Endothelial cell of umbilical vein (primary cell): ENCODE data around the gene REM2. TPM values are rescaled to one million over a fixed set of nuclear protein-coding genes. Genes with fewer than 3 reads are reported as not detected.

Source experiments
- BruUV-seq: library from RNA; stranded (reverse); fragments of 400-500 nt; replicated peaks from 2 replicates; lab custom pipeline; 2021; lab: Mats Ljungman, UMichigan
- CTCF ChIA-PET: fragments of 300-600, 350-600 bp; sonication (Branson Sonifier 250); formaldehyde crosslinking; loops from one replicate; lab custom pipeline; 2021; ENCODE audit warnings: antibody characterized with exemption, inconsistent platforms; lab: Charles Lee
- POLR2A ChIA-PET: fragments of 300-600, 350-600 bp; sonication (Branson Sonifier 250); formaldehyde crosslinking; loops from one replicate; lab custom pipeline; 2021; ENCODE audit warnings: antibody characterized with exemption, inconsistent platforms; lab: Charles Lee
- DNase-seq: peaks from one replicate; pipeline ENCODE4 v3.0.0-alpha.2; 2011; ENCODE audit warnings: low read depth, low spot score
- FAIRE-seq: peaks from 2 replicates; lab custom pipeline; 2011; peaks lifted over from hg19 to GRCh38; lab: Jason Lieb, UNC
- H2AFZ ChIP-seq: 2 replicates; pipeline ENCODE4 v1.6.0; 2012; ENCODE audit warnings: low read depth, low read length, control low read depth, inconsistent platforms
- H3K27ac ChIP-seq: 2 replicates; pipeline ENCODE4 v1.5.1; 2011; ENCODE audit warnings: low read depth, mild to moderate bottlenecking, control low read depth, low read length, moderate library complexity; ENCODE audit not compliant: insufficient read depth
- H3K27me3 ChIP-seq, 2 experiments: 2 replicates each; pipeline versions ENCODE4 v1.6.0 to v1.6.1; 2011; ENCODE audit warnings: low read length in 2 of 2, mixed read lengths in 1 of 2; ENCODE audit not compliant: control insufficient read depth in 2 of 2, insufficient read depth in 2 of 2
- H3K36me3 ChIP-seq, 2 experiments: 2 replicates in 1 of 2; 3 replicates in 1 of 2; pipeline ENCODE4 v1.5.1; 2011; ENCODE audit warnings: low read length in 2 of 2, mild to moderate bottlenecking in 1 of 2, moderate library complexity in 1 of 2; ENCODE audit not compliant: control insufficient read depth in 2 of 2, insufficient read depth in 2 of 2; ENCODE audit errors: extremely low read depth in 1 of 2
- H3K4me1 ChIP-seq: 3 replicates; pipeline ENCODE4 v1.5.1; 2011; ENCODE audit warnings: mild to moderate bottlenecking, low read length; ENCODE audit not compliant: control insufficient read depth, insufficient read depth; ENCODE audit errors: extremely low read depth
- H3K4me2 ChIP-seq: 2 replicates; pipeline ENCODE4 v1.6.1; 2011; ENCODE audit warnings: low read length, control low read depth, mixed read lengths; ENCODE audit not compliant: insufficient read depth
- H3K4me3 ChIP-seq, 3 experiments: fragments of 200-600 bp in 1 of 3; sonication (generic), shearing (Covaris generic) in 1 of 3; replicated peaks in 1 of 3; 2 replicates each; pipeline ENCODE4 v1.5.1; 2011 to 2016; ENCODE audit warnings: control low read depth in 3 of 3, low read length in 3 of 3, mild to moderate bottlenecking in 2 of 3, inconsistent platforms in 1 of 3, low read depth in 1 of 3, moderate library complexity in 1 of 3; ENCODE audit not compliant: insufficient read depth in 1 of 3
- H3K79me2 ChIP-seq: 2 replicates; pipeline ENCODE4 v1.6.0; 2012; ENCODE audit warnings: low read length, inconsistent platforms; ENCODE audit not compliant: control insufficient read depth, insufficient read depth
- H3K9ac ChIP-seq: replicated peaks from 2 replicates; pipeline ENCODE3; 2011; ENCODE audit warnings: low read length, control low read depth; ENCODE audit not compliant: insufficient read depth; ENCODE audit errors: extremely low read depth
- H3K9me1 ChIP-seq: replicated peaks from 3 replicates; pipeline ENCODE4 v1.6.0; 2011; ENCODE audit warnings: mild to moderate bottlenecking, low read length; ENCODE audit not compliant: control insufficient read depth, insufficient read depth; ENCODE audit errors: extremely low read depth
- H3K9me3 ChIP-seq: replicated peaks from 2 replicates; pipeline ENCODE4 v1.5.1; 2012; ENCODE audit warnings: low read length, inconsistent platforms; ENCODE audit not compliant: control insufficient read depth, insufficient read depth
- H4K20me1 ChIP-seq: replicated peaks from 2 replicates; pipeline ENCODE3; 2011; ENCODE audit warnings: mild to moderate bottlenecking, low read length; ENCODE audit not compliant: control insufficient read depth, insufficient read depth; ENCODE audit errors: extremely low read depth
- EZH2 ChIP-seq: IDR thresholded peaks from 2 replicates; pipeline ENCODE4 v1.6.1; 2012; ENCODE audit warnings: borderline replicate concordance, low read depth, mild to moderate bottlenecking, moderate library complexity, low read length, inconsistent platforms; ENCODE audit not compliant: severe bottlenecking
- FOS ChIP-seq: IDR thresholded peaks from 2 replicates; pipeline ENCODE4 v1.6.1; 2011; ENCODE audit warnings: mild to moderate bottlenecking, low read length, moderate library complexity, borderline replicate concordance; ENCODE audit not compliant: insufficient read depth
- JUN ChIP-seq: IDR thresholded peaks from 2 replicates; pipeline ENCODE4 v1.6.1; 2011; ENCODE audit warnings: borderline replicate concordance, low read depth; ENCODE audit not compliant: insufficient read length, insufficient read depth
- MYC ChIP-seq: IDR thresholded peaks from one replicate; pipeline ENCODE4 v1.6.1; 2011; ENCODE audit warnings: mild to moderate bottlenecking, low read depth, low read length
- POLR2A ChIP-seq: IDR thresholded peaks from 2 replicates; pipeline ENCODE4 v1.6.1; 2012; ENCODE audit warnings: low read depth, mild to moderate bottlenecking, control low read depth, low read length
- POLR2AphosphoS5 ChIP-seq: IDR thresholded peaks from 2 replicates; pipeline ENCODE4 v1.6.1; 2012; ENCODE audit warnings: low read depth, mild to moderate bottlenecking, control low read depth, low read length, moderate library complexity; ENCODE audit not compliant: insufficient read depth
- dilution Hi-C: fragments of 300-500 bp; cut with MboI; formaldehyde crosslinking; loops from one replicate; pipeline ENCODE4 v1.15.0; 2019; ENCODE audit warnings: low sequenced_read_pairs; ENCODE audit not compliant: extremely low pct_ligation_motif_present
- intact Hi-C: fragments of 100-400 bp; cut with micrococcal nuclease; formaldehyde crosslinking; loops from one replicate; pipeline ENCODE4 v1.10.0; 2022
- polyA plus RNA-seq, 4 experiments: library from polyadenylated mRNA; depleted of rRNA in 3 of 4; stranded (reverse) in 3 of 4; unstranded in 1 of 4; fragments of >200 nt; gene quantifications; 2 replicates each; pipeline versions ENCODE4 v1.2.1 to v1.2.3, GENCODE V29; 2011 to 2012; ENCODE audit warnings: missing spikeins in 1 of 4
- total RNA-seq: library from RNA; stranded (reverse); gene quantifications from 2 replicates; pipeline ENCODE4 v1.2.3, GENCODE V29; 2021
- TF ChIP-seq, protein P1 (sequence below): IDR thresholded peaks from 2 replicates; pipeline ENCODE4 v1.6.1; 2011; ENCODE audit not compliant: insufficient read depth, insufficient read length
- TF ChIP-seq, protein P2 (sequence below), 2 donors: IDR thresholded peaks; 1 replicate in 1 of 2; 2 replicates in 1 of 2; pipeline ENCODE4 v1.5.1; 2011; ENCODE audit warnings: low read length in 2 of 2, mild to moderate bottlenecking in 2 of 2, moderate library complexity in 2 of 2, control low read depth in 1 of 2, inconsistent platforms in 1 of 2, low read depth in 1 of 2; ENCODE audit not compliant: insufficient read depth in 1 of 2; ENCODE audit errors: extremely low read depth in 1 of 2

The REM2 gene
- total and polyA plus RNA-seq, 2 donors (not counting 3 experiments of a cell fraction or from before 2014, with no cell fraction given) = 0.33 TPM; not detected in 1

DNA sequence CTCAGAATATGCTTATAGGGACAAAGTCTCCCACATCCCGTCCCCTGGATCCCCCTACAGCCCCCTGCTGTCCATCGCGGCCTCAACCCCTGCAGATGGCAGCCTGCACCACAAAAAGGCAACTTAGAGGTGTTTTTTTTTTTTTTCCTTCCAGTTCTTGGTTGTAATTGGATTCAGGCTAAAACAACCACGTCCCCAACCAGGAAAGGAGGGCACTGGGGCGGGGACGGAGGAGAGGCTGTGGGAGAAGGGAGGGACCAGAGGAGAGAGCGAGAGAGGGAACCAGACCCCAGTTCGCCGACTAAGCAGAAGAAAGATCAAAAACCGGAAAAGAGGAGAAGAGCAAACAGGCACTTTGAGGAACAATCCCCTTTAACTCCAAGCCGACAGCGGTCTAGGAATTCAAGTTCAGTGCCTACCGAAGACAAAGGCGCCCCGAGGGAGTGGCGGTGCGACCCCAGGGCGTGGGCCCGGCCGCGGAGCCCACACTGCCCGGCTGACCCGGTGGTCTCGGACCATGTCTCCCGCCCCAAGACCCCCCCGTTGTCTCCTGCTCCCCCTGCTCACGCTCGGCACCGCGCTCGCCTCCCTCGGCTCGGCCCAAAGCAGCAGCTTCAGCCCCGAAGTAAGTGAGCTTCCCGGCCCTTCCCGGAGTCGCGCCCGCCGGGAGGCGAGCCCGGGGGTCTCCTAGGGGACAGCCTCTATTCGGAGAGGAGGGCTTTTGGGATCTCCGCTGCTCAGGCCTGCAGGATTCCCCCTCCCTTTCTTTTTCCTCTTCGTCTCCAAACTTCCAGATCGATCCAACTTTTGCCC, 46.5 kb upstream of the REM2 start, which contains the start of gene MMP14:
TSS of gene MMP14 (plus strand) at position 285 of the 813 bp plus-strand sequence. CDS start at position 518, 233 bp downstream.
- ChIA-PET POLR2A (interaction anchor here (1.1 to 2.0 kb wide), 2 partner anchors 13 to 15 kb away, joined by 7 to 9 read pairs; no protein-coding TSS in a partner anchor), CTCF (interaction anchor here (1.0 to 12.5 kb wide), 17 partner anchors 13 to 279 kb away, joined by 3 to 214 read pairs (median 5); partner anchors contain the start of gene LRP10)
- TF ChIP-seq JUN (no peak), EZH2 (no peak), FOS (no peak), POLR2A (peak; percentile 95), MYC (no peak), POLR2AphosphoS5 (peak; percentile 87)
- TF ChIP-seq, protein P1, sequence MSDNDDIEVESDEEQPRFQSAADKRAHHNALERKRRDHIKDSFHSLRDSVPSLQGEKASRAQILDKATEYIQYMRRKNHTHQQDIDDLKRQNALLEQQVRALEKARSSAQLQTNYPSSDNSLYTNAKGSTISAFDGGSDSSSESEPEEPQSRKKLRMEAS = no peak
- TF ChIP-seq, protein P2, sequence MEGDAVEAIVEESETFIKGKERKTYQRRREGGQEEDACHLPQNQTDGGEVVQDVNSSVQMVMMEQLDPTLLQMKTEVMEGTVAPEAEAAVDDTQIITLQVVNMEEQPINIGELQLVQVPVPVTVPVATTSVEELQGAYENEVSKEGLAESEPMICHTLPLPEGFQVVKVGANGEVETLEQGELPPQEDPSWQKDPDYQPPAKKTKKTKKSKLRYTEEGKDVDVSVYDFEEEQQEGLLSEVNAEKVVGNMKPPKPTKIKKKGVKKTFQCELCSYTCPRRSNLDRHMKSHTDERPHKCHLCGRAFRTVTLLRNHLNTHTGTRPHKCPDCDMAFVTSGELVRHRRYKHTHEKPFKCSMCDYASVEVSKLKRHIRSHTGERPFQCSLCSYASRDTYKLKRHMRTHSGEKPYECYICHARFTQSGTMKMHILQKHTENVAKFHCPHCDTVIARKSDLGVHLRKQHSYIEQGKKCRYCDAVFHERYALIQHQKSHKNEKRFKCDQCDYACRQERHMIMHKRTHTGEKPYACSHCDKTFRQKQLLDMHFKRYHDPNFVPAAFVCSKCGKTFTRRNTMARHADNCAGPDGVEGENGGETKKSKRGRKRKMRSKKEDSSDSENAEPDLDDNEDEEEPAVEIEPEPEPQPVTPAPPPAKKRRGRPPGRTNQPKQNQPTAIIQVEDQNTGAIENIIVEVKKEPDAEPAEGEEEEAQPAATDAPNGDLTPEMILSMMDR (IDR thresholded peaks at IDR 0.05; ENCODE audit: extremely low read depth in 1 of 2, insufficient read depth in 1 of 2, low read depth in 1 of 2, low read length in 2 of 2) = peak; percentile 26 to 54
- peak within 1 kb of the TSS; percentile 75 to 94 (median 86) for H3K4me3 ChIP-seq
- H3K36me3 ChIP-seq = peaks cover 3 to 16% of the 10 kb centered on the region in 2 experiments
- H3K9me1 ChIP-seq = no peaks in the 10 kb centered on the region
- H4K20me1 ChIP-seq = no peaks in the 10 kb centered on the region
- H3K79me2 ChIP-seq = peaks cover 56% of the 10 kb centered on the region
- H3K27ac ChIP-seq = peak within 1 kb of the TSS; percentile 84
- DNase-seq (peak; percentile 92), FAIRE-seq (peak; percentile 90)
- dilution Hi-C loops = no loop called here
- BruUV-seq = TSS peak; percentile 73
- H3K9me3 ChIP-seq = no peaks in the 10 kb centered on the region
- no peak within 1 kb of the TSS for H2AFZ ChIP-seq
- H3K4me1 ChIP-seq = peaks cover 32% of the 10 kb centered on the region
- peak within 1 kb of the TSS; percentile 79 for H3K4me2 ChIP-seq
- H3K27me3 ChIP-seq = no peaks in the 10 kb centered on the region
- H3K9ac ChIP-seq = peak within 1 kb of the TSS; percentile 97
- intact Hi-C loops = loop anchor here (1.0 to 5.0 kb wide), 6 partner anchors 13 to 279 kb away; no protein-coding TSS in a partner anchor
